ENCODE data around the gene PKP3.

PKP3 gene

GRCh38 chr11:445765-446588 lies 52.0 kb downstream of the PKP3 start:
- TF ChIP-seq REST (IDR thresholded peaks at IDR 0.05; ENCODE audit: insufficient read depth in 1 of 2, low read depth in 2 of 2, low read length in 2 of 2) (no peak), FOXP2 (optimal IDR thresholded peaks at IDR 0.05; ENCODE audit: borderline replicate concordance, extremely low read depth, extremely low read length, insufficient read depth) (no peak), SIN3A (IDR thresholded peaks at IDR 0.05; ENCODE audit: borderline replicate concordance, insufficient read depth, low read length) (no peak), POLR2AphosphoS5 (IDR thresholded peaks at IDR 0.05; ENCODE audit: low read depth, low read length) (no peak), TAF1 (IDR thresholded peaks at IDR 0.05; ENCODE audit: borderline replicate concordance, insufficient read depth, low read length) (no peak)

DNA sequence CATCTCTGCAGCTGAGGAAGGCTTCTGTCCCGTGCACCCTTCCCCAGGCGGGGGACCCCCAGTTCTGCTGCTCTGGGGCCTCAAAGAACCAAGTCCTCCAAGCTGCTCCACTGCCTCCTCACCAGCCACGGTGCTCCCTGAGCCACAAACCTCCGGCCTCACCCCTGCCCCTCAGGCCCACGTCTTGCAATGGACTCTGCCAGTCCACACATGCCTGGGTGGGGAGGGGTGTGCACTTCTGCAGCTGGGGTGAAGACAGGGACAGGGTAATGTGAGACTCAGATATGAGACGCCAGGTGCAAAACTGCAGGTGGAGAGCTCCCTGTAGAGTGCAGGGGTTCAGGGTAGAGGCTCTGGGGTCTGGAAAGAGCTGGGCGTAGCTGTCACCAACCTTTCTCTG lies 52.9 kb downstream of the PKP3 start:
- TF ChIP-seq TAF1 (IDR thresholded peaks at IDR 0.05; ENCODE audit: borderline replicate concordance, insufficient read depth, low read length) (no peak), REST (IDR thresholded peaks at IDR 0.05; ENCODE audit: insufficient read depth in 1 of 2, low read depth in 2 of 2, low read length in 2 of 2) (no peak)

DNA sequence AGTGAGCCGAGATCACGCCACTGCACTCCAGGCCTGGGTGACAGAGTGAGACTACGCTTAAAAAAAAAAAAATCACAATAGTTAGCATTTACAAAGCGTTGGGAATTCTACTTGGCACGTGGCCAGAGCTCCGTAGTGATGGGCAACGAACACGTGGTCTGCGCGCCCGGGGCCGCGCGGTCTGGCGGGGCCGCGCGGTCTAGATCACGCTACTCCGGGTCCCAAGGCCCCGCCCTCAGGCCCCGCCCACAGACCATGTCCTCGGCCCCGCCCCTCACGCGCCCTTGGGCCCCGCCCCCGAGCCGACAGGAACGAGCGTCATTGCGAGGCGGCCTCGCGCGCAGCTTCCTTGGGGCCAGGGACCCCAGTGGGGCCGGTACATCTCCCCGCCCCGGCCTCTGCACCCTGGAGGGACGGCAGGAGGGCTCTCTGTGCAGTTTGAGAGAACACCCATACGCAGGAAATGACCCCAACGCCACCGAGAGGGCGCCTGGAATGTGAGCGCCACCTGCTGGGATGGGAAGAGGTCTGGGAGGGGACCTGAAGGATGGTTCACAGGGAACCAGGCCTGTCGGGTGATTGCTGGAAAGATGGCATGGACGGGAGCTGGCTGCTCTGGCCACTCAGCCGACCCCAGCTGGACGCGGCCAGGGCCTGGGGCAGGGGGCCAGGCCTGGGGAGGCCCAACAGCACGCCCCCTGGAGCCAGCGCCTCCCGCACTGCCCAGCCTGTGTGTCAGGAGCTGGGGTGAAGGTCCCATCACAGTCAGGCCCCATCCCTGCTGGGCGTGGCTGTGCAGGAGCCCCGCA lies 54.1 kb downstream of the PKP3 start:
- no peak for TF ChIP-seq TAF1 (IDR thresholded peaks at IDR 0.05; ENCODE audit: borderline replicate concordance, insufficient read depth, low read length)
- TF ChIP-seq POLR2AphosphoS5 (IDR thresholded peaks at IDR 0.05; ENCODE audit: low read depth, low read length) = peak; percentile 75; the same call in 1 of the 2 replicates

GRCh38 chr11:449889-450808 lies 56.1 kb downstream of the PKP3 start, which contains the start of gene PTDSS2:
TSS of gene PTDSS2 (plus strand) at chr11:450279. CDS start at chr11:450456, 177 bp downstream.
- TF ChIP-seq REST (IDR thresholded peaks at IDR 0.05; ENCODE audit: insufficient read depth in 1 of 2, low read depth in 2 of 2, low read length in 2 of 2) = 0 out of 4 replicates have a peak, but pooled peaks of 1 of the 2 experiments have one; percentile 42
- TF ChIP-seq SIN3A (IDR thresholded peaks at IDR 0.05; ENCODE audit: borderline replicate concordance, insufficient read depth, low read length) = 0 out of 2 replicates have a peak, but pooled peaks have one; percentile 32
- peak; percentile 88 for TF ChIP-seq POLR2AphosphoS5 (IDR thresholded peaks at IDR 0.05; ENCODE audit: low read depth, low read length)
- TF ChIP-seq TAF1 (IDR thresholded peaks at IDR 0.05; ENCODE audit: borderline replicate concordance, insufficient read depth, low read length) = peak; percentile 58; the same call in 1 of the 2 replicates
- TF ChIP-seq FOXP2 (optimal IDR thresholded peaks at IDR 0.05; ENCODE audit: borderline replicate concordance, extremely low read depth, extremely low read length, insufficient read depth) = no peak
